ENCODE data around the gene ZNF783.
A peak's percentile ranks its signal among the peaks of the same experiment; 100 is the strongest.

ZNF783 gene

DNA sequence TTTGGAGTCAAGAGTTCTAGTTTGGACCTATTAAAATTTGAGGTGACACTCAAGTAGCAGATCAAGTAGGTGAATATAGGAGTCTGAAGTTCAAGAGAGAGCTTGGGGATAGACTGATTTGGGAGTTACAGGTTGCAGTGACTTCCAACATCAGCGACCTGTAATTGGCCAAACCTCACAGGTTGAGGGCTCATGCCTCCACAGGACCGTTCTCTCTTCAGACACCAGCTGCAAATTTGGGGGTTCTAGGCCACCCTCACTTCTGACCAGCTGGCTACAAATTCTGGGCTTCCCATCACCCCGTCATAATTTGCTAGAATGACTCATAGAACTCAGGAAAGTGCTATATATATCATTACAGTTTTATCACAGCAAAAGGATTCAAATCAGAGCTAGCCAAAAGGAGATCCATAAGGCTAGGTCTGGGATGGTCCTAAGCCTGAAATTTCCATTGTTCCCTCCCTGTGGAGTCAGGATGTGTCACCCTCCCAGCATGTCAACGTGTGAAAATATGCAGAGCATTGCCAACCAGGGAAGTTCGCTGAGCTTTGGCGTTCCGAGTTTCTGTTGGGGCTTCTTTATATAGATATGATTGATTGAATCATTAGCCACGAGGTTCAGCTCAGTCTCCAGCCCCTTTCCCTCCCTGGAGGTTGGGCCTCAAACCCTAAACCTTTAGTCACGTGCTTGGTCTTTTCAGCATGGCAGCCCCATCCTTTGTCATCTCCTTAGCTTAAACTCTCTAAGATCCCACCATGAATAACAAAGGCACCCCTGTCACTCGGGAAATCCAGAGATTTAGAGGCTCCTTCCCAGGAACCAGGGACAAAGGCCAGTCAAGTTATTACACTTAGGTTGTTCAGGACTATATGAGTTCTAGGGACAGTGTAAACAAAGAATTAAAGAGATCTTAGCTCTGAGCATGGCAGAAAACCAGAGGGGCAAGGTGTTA, 43.3 kb upstream of the ZNF783 start:
- Histone ChIP-seq H3K36me3 (ENCODE audit: low read depth) (peaks cover 83% of the 10 kb centered on the region), H3K4me1 (ENCODE audit: insufficient read depth, poor library complexity, severe bottlenecking) (no peaks in the 10 kb centered on the region), H3K4me3 (ENCODE audit: severe bottlenecking) (no peak overlapping the region), H3K27me3 (ENCODE audit: insufficient read depth, poor library complexity, severe bottlenecking) (no peaks in the 10 kb centered on the region), H3K27ac (ENCODE audit: poor library complexity, severe bottlenecking) (no peak overlapping the region), H3K9me3 (ENCODE audit: severe bottlenecking) (no peaks in the 10 kb centered on the region)
- DNase-seq (ENCODE audit: low spot score) (no peak), ATAC-seq (ENCODE audit: low read depth) (no peak)
- TF ChIP-seq, protein P1, sequence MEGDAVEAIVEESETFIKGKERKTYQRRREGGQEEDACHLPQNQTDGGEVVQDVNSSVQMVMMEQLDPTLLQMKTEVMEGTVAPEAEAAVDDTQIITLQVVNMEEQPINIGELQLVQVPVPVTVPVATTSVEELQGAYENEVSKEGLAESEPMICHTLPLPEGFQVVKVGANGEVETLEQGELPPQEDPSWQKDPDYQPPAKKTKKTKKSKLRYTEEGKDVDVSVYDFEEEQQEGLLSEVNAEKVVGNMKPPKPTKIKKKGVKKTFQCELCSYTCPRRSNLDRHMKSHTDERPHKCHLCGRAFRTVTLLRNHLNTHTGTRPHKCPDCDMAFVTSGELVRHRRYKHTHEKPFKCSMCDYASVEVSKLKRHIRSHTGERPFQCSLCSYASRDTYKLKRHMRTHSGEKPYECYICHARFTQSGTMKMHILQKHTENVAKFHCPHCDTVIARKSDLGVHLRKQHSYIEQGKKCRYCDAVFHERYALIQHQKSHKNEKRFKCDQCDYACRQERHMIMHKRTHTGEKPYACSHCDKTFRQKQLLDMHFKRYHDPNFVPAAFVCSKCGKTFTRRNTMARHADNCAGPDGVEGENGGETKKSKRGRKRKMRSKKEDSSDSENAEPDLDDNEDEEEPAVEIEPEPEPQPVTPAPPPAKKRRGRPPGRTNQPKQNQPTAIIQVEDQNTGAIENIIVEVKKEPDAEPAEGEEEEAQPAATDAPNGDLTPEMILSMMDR (IDR thresholded peaks at IDR 0.05; ENCODE audit: poor library complexity, severe bottlenecking): no peak

DNA sequence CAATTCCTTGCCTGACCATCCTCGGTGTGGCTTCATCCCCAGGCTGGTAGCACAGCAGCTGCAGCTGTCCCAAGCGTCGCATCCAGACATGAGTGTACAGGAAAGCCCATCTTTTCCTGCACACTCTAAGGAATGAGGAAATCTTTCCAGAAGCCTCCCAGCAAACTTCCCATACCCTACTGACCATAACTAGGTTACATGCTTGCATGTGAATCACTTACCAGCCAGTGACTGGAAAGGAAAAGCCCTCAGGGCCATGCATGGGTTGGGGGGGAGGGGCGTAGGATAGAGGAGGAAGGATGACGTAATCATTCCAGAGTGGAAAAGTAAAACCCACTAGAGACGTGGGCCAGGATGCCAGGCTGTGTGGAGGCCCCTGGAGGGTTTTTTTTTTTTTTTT, 41.5 kb upstream of the ZNF783 start:
- no peaks in the 10 kb centered on the region for H3K27me3 ChIP-seq (ENCODE audit: insufficient read depth, poor library complexity, severe bottlenecking)
- ATAC-seq (ENCODE audit: low read depth): peak; percentile 71
- H3K4me1 ChIP-seq (ENCODE audit: insufficient read depth, poor library complexity, severe bottlenecking): no peaks in the 10 kb centered on the region
- H3K4me3 ChIP-seq (ENCODE audit: severe bottlenecking): no peak overlapping the region
- no peaks in the 10 kb centered on the region for H3K9me3 ChIP-seq (ENCODE audit: severe bottlenecking)
- no peak for DNase-seq (ENCODE audit: low spot score)
- peaks cover 72% of the 10 kb centered on the region for H3K36me3 ChIP-seq (ENCODE audit: low read depth)
- TF ChIP-seq, protein P1 (IDR thresholded peaks at IDR 0.05; ENCODE audit: poor library complexity, severe bottlenecking): no peak
- peak overlapping the region; percentile 25 for H3K27ac ChIP-seq (ENCODE audit: poor library complexity, severe bottlenecking)

DNA sequence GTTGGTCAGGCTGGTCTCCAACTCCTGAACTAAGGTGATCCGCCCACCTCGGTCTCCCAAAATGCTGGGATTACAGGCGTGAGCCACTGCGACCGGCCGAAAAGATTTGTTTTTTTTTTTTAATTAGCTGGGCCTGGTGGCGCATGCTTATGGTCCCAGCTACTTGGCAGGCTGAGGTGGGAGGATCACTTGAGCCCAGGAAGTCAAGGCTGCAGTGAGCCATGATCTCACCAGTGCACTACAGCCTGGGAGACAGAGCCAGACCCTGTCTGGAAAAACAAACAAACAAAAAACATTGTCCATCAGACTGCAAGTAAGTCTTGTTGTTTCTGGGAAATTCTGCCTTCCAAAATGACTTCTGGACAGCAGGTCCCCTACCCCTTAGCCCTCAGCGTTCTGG, 38.8 kb upstream of the ZNF783 start:
- no peak for DNase-seq (ENCODE audit: low spot score)
- no peak for ATAC-seq (ENCODE audit: low read depth)
- no peaks in the 10 kb centered on the region for H3K27me3 ChIP-seq (ENCODE audit: insufficient read depth, poor library complexity, severe bottlenecking)
- no peaks in the 10 kb centered on the region for H3K9me3 ChIP-seq (ENCODE audit: severe bottlenecking)
- no peak overlapping the region for H3K27ac ChIP-seq (ENCODE audit: poor library complexity, severe bottlenecking)
- TF ChIP-seq, protein P1 (IDR thresholded peaks at IDR 0.05; ENCODE audit: poor library complexity, severe bottlenecking): no peak
- H3K36me3 ChIP-seq (ENCODE audit: low read depth): peaks cover 49% of the 10 kb centered on the region
- no peaks in the 10 kb centered on the region for H3K4me1 ChIP-seq (ENCODE audit: insufficient read depth, poor library complexity, severe bottlenecking)
- H3K4me3 ChIP-seq (ENCODE audit: severe bottlenecking): no peak overlapping the region

DNA sequence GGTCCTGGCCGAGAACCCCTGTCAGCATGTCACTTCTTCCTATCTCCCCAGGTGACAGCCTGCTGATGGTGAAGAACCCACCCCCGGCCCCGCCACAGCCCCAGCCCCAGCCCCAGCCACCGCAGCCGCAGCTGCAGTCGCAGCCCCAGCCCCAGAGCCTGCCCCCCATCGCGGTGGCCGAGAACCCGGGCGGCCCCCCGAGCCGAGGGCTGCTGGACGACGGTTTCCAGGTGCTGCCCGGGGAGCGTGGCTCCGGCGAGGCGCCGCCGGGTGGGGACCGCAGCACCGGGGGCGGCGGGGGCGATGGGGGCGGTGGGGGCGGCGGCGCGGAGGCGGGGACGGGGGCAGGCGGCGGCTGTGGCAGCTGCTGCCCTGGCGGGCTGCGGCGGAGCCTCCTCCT, 38.2 kb upstream of the ZNF783 start:
- Histone ChIP-seq H3K27ac (ENCODE audit: poor library complexity, severe bottlenecking) (no peak overlapping the region), H3K4me3 (ENCODE audit: severe bottlenecking) (no peak overlapping the region), H3K36me3 (ENCODE audit: low read depth) (peaks cover 43% of the 10 kb centered on the region), H3K9me3 (ENCODE audit: severe bottlenecking) (no peaks in the 10 kb centered on the region), H3K27me3 (ENCODE audit: insufficient read depth, poor library complexity, severe bottlenecking) (no peaks in the 10 kb centered on the region), H3K4me1 (ENCODE audit: insufficient read depth, poor library complexity, severe bottlenecking) (no peaks in the 10 kb centered on the region)
- TF ChIP-seq, protein P1 (IDR thresholded peaks at IDR 0.05; ENCODE audit: poor library complexity, severe bottlenecking): no peak
- DNase-seq (ENCODE audit: low spot score): no peak
- no peak for ATAC-seq (ENCODE audit: low read depth)

DNA sequence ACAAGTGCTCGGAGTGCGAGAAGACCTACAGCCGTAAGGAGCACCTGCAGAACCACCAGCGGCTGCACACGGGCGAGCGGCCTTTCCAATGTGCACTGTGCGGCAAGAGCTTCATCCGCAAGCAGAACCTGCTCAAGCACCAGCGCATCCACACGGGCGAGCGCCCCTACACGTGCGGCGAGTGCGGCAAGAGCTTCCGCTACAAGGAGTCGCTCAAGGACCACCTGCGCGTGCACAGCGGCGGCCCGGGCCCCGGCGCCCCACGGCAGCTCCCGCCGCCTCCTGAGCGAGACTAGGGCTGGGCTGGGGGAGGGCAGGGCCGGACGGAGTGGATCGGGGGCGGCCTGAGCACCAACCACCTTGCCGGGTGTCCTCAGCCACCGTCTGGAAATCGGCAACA, 37.6 kb upstream of the ZNF783 start:
- ATAC-seq (ENCODE audit: low read depth) (no peak), DNase-seq (ENCODE audit: low spot score) (no peak)
- H3K4me3 ChIP-seq (ENCODE audit: severe bottlenecking): no peak overlapping the region
- no peaks in the 10 kb centered on the region for H3K9me3 ChIP-seq (ENCODE audit: severe bottlenecking)
- H3K27ac ChIP-seq (ENCODE audit: poor library complexity, severe bottlenecking): no peak overlapping the region
- H3K36me3 ChIP-seq (ENCODE audit: low read depth): peaks cover 37% of the 10 kb centered on the region
- no peaks in the 10 kb centered on the region for H3K27me3 ChIP-seq (ENCODE audit: insufficient read depth, poor library complexity, severe bottlenecking)
- TF ChIP-seq, protein P1 (IDR thresholded peaks at IDR 0.05; ENCODE audit: poor library complexity, severe bottlenecking): no peak
- no peaks in the 10 kb centered on the region for H3K4me1 ChIP-seq (ENCODE audit: insufficient read depth, poor library complexity, severe bottlenecking)
